ENCODE measurements around the gene USP49.

DNA sequence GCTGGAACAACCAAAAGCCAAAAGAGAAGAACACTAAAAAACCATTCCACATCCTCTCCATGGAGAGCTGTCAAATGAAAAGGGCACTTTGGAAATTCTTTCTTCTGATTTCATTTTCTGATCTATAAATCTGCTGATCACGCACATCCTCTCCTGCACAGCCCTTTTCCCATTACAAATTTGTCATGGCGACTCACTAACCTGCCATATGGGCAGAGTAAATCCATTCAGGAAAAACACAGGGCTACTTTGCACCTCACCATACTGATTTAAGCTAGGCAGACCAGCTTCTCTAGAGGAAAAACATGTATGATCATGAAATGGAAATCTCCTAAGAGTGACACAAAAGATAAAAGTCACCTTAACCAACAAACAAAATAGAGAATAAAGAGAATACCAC is 81.7 kb downstream of the USP49 start:
- TF ChIP-seq TAF1 (IDR thresholded peaks at IDR 0.05; ENCODE audit: low read depth, low read length) = no peak
- TF ChIP-seq POLR2A (IDR thresholded peaks at IDR 0.05; ENCODE audit: low read depth, low read length) = no peak

All from GM12891 (cell line).